ENCODE results near the gene OPRM1.

OPRM1 gene

DNA sequence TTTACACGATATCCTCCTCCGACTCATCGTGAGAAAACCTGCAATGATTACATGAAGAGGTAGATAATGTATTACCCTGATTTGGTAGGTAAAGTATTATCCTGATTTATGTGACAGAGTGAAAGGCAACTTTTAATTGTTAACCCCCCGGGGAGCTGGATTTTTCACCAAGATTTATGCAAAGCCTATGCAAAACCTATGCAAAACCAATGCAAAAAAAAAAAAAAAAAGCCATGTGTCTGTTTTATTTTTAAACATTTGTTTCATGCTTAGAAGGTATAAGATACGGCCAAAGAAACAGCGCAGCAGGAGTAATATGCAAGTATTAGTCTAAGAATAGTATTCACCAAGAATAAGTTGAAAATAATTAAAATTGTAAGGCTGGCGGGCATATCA lies 207.7 kb downstream of the OPRM1 start:
- H3K4me1 ChIP-seq (ENCODE audit: insufficient read depth, insufficient read length): no peaks in the 10 kb centered on the region
- no peak for TF ChIP-seq SUZ12 (IDR thresholded peaks at IDR 0.05; ENCODE audit: extremely low read depth, insufficient read depth, insufficient read length)
- no peak for TF ChIP-seq ZNF274 (IDR thresholded peaks at IDR 0.05; ENCODE audit: low read depth, low read length)
- no peak for TF ChIP-seq YY1 (IDR thresholded peaks at IDR 0.05; ENCODE audit: insufficient read depth, insufficient read length)
- DNase-seq (ENCODE audit: low read depth, low spot score): no peak
- H3K9ac ChIP-seq (ENCODE audit: insufficient read length, low read depth): no peak overlapping the region
- H3K9me3 ChIP-seq (ENCODE audit: insufficient read depth, low read length): no peaks in the 10 kb centered on the region
- H3K36me3 ChIP-seq (ENCODE audit: insufficient read depth, insufficient read length, low read length): no peaks in the 10 kb centered on the region
- no peaks in the 10 kb centered on the region for H3K27me3 ChIP-seq (ENCODE audit: insufficient read depth, insufficient read length)
- H3K4me3 ChIP-seq (ENCODE audit: insufficient read length, low read depth): no peak overlapping the region

- H3K36me3 ChIP-seq (ENCODE audit: insufficient read depth, insufficient read length, low read length): no peaks in the 10 kb centered on the region
- H3K4me1 ChIP-seq (ENCODE audit: insufficient read depth, insufficient read length): no peaks in the 10 kb centered on the region
- DNase-seq (ENCODE audit: low read depth, low spot score): no peak
- H3K27me3 ChIP-seq (ENCODE audit: insufficient read depth, insufficient read length): no peaks in the 10 kb centered on the region
- no peak for TF ChIP-seq YY1 (IDR thresholded peaks at IDR 0.05; ENCODE audit: insufficient read depth, insufficient read length)
- no peak for TF ChIP-seq ZNF274 (IDR thresholded peaks at IDR 0.05; ENCODE audit: low read depth, low read length)
- TF ChIP-seq SUZ12 (IDR thresholded peaks at IDR 0.05; ENCODE audit: extremely low read depth, insufficient read depth, insufficient read length): no peak
- H3K9me3 ChIP-seq (ENCODE audit: insufficient read depth, low read length): no peaks in the 10 kb centered on the region
- no peak overlapping the region for H3K9ac ChIP-seq (ENCODE audit: insufficient read length, low read depth)
- no peak overlapping the region for H3K4me3 ChIP-seq (ENCODE audit: insufficient read length, low read depth)
Measured at GRCh38 chr6:154247119-154247861, 208.2 kb downstream of the OPRM1 start.

DNA sequence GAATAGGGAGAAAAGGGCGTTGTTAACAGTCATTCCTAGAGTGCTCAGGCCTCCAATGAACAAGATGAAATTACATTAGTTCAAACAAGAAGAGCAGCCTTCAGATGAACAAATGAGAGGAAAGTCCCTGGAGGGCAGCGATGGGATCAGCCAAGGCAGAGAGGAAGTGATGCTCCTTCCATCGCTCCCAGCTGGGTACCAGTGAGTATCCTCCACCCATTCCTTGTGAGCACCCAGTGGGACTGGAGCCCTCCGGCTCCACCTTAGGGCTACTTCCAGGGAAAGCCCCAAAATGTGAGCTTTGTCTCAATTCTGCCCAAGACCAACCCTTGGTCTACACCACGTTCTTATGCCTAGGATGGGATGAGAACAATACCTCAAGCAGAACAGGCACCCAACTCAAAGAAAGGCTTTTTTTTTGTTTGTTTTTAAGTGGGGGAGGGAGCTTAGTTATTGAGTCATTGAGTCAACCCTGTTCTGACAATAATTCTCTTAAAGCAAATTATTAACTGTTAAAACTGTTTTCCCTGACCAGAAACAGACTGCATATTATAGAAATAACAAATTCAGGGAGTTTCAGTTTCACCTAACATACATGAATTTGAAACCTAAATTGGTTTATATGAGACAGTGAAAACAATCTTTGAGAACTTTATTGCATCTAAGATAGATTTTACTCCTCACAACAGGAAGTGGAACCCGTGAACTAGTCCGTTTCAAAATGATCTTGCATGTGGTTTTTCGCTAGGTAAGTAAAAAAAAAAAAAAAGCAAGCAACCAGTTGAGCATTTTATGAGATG lies 210.7 kb downstream of the OPRM1 start:
- H3K9me3 ChIP-seq (ENCODE audit: insufficient read depth, low read length): no peaks in the 10 kb centered on the region; the same call in 1 of the 2 replicates
- no peaks in the 10 kb centered on the region for H3K36me3 ChIP-seq (ENCODE audit: insufficient read depth, insufficient read length, low read length)
- H3K4me1 ChIP-seq (ENCODE audit: insufficient read depth, insufficient read length): no peaks in the 10 kb centered on the region
- H3K27me3 ChIP-seq (ENCODE audit: insufficient read depth, insufficient read length): no peaks in the 10 kb centered on the region
- no peak overlapping the region for H3K9ac ChIP-seq (ENCODE audit: insufficient read length, low read depth)
- TF ChIP-seq ZNF274 (IDR thresholded peaks at IDR 0.05; ENCODE audit: low read depth, low read length): no peak
- no peak for TF ChIP-seq SUZ12 (IDR thresholded peaks at IDR 0.05; ENCODE audit: extremely low read depth, insufficient read depth, insufficient read length)
- H3K4me3 ChIP-seq (ENCODE audit: insufficient read length, low read depth): no peak overlapping the region
- no peak for DNase-seq (ENCODE audit: low read depth, low spot score)

- TF ChIP-seq YY1 (IDR thresholded peaks at IDR 0.05; ENCODE audit: insufficient read depth, insufficient read length): no peak
- TF ChIP-seq SUZ12 (IDR thresholded peaks at IDR 0.05; ENCODE audit: extremely low read depth, insufficient read depth, insufficient read length): no peak
- TF ChIP-seq ZNF274 (IDR thresholded peaks at IDR 0.05; ENCODE audit: low read depth, low read length): no peak
- H3K27me3 ChIP-seq (ENCODE audit: insufficient read depth, insufficient read length): no peaks in the 10 kb centered on the region
- H3K4me1 ChIP-seq (ENCODE audit: insufficient read depth, insufficient read length): no peaks in the 10 kb centered on the region
- no peak overlapping the region for H3K4me3 ChIP-seq (ENCODE audit: insufficient read length, low read depth)
- no peak overlapping the region for H3K9ac ChIP-seq (ENCODE audit: insufficient read length, low read depth)
- H3K9me3 ChIP-seq (ENCODE audit: insufficient read depth, low read length): peaks cover 6% of the 10 kb centered on the region; the same call in 1 of the 2 replicates
- no peak for DNase-seq (ENCODE audit: low read depth, low spot score)
- H3K36me3 ChIP-seq (ENCODE audit: insufficient read depth, insufficient read length, low read length): no peaks in the 10 kb centered on the region
Measured at GRCh38 chr6:154251116-154251515, 212.1 kb downstream of the OPRM1 start.

DNA sequence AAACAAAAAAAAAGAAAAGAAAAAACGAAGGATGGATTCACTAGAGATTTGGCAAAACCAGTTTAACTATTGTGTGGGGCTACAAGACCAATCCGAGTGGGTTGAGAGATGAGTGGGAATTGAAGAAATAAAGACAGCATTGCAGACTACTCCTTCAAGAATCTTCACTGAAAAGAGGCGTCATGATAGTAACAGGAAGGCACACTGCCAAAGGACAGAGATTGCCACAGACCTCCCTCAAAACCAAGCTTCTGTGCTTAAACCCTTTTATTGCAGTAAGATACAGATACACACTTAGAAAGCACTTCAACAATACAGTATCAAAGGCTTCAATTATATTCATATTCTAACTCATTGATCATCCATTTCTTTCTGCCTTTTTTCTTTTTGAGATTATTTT lies 213.6 kb downstream of the OPRM1 start:
- Histone ChIP-seq H3K27me3 (ENCODE audit: insufficient read depth, insufficient read length) (no peaks in the 10 kb centered on the region), H3K4me1 (ENCODE audit: insufficient read depth, insufficient read length) (no peaks in the 10 kb centered on the region), H3K9ac (ENCODE audit: insufficient read length, low read depth) (no peak overlapping the region), H3K4me3 (ENCODE audit: insufficient read length, low read depth) (no peak overlapping the region), H3K9me3 (ENCODE audit: insufficient read depth, low read length) (peaks cover 6% of the 10 kb centered on the region; the same call in 1 of the 2 replicates), H3K36me3 (ENCODE audit: insufficient read depth, insufficient read length, low read length) (no peaks in the 10 kb centered on the region)
- no peak for DNase-seq (ENCODE audit: low read depth, low spot score)
- TF ChIP-seq YY1 (IDR thresholded peaks at IDR 0.05; ENCODE audit: insufficient read depth, insufficient read length) (no peak), SUZ12 (IDR thresholded peaks at IDR 0.05; ENCODE audit: extremely low read depth, insufficient read depth, insufficient read length) (no peak), ZNF274 (IDR thresholded peaks at IDR 0.05; ENCODE audit: low read depth, low read length) (no peak)

DNA sequence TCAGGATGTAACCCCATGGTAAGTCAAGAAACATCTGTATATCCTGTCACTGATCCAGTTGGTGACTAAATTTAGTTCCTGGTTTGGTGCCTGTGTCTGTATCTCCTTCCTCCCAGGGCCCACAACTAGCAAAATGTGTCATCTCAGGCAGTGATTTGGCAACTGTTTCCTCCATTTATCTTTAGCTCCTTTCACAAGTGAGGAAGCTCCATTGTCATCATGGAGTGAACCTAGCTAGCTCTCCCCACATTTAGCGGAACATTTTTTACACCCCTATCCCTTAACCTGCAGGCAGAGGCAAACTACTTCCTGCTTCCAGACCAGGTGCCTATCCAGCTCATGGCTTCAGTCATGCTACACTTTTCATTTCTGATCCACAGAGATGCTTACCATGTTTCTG lies 218.0 kb downstream of the OPRM1 start:
- H3K4me1 ChIP-seq (ENCODE audit: insufficient read depth, insufficient read length): no peaks in the 10 kb centered on the region
- H3K9me3 ChIP-seq (ENCODE audit: insufficient read depth, low read length): peaks cover 6% of the 10 kb centered on the region; the same call in 1 of the 2 replicates

More for the DNA sequence above, 218.0 kb downstream of the OPRM1 start:
- Histone ChIP-seq H3K4me3 (ENCODE audit: insufficient read length, low read depth) (no peak overlapping the region), H3K9ac (ENCODE audit: insufficient read length, low read depth) (no peak overlapping the region), H3K27me3 (ENCODE audit: insufficient read depth, insufficient read length) (no peaks in the 10 kb centered on the region), H3K36me3 (ENCODE audit: insufficient read depth, insufficient read length, low read length) (no peaks in the 10 kb centered on the region)
- no peak for DNase-seq (ENCODE audit: low read depth, low spot score)
- TF ChIP-seq SUZ12 (IDR thresholded peaks at IDR 0.05; ENCODE audit: extremely low read depth, insufficient read depth, insufficient read length) (no peak), YY1 (IDR thresholded peaks at IDR 0.05; ENCODE audit: insufficient read depth, insufficient read length) (no peak), ZNF274 (IDR thresholded peaks at IDR 0.05; ENCODE audit: low read depth, low read length) (no peak)

Measured in NT2/D1 (cell line).